Stimulated activated CD4-positive, alpha-beta T cell treated with anti-CD3 and anti-CD28 coated beads, TNF-alpha, amount 100 ng/mL, for 4 hours (primary cell): ENCODE results near the gene UCHL5.
A peak's percentile ranks its signal among the peaks of the same experiment; 100 is the strongest.

Source experiments
- DNase-seq, 3 experiments: peaks; one replicate each; pipeline ENCODE4 v3.0.0-alpha.2; 2020; ENCODE audit warnings: low read depth in 3 of 3

The UCHL5 gene, protein sequence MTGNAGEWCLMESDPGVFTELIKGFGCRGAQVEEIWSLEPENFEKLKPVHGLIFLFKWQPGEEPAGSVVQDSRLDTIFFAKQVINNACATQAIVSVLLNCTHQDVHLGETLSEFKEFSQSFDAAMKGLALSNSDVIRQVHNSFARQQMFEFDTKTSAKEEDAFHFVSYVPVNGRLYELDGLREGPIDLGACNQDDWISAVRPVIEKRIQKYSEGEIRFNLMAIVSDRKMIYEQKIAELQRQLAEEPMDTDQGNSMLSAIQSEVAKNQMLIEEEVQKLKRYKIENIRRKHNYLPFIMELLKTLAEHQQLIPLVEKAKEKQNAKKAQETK

DNA sequence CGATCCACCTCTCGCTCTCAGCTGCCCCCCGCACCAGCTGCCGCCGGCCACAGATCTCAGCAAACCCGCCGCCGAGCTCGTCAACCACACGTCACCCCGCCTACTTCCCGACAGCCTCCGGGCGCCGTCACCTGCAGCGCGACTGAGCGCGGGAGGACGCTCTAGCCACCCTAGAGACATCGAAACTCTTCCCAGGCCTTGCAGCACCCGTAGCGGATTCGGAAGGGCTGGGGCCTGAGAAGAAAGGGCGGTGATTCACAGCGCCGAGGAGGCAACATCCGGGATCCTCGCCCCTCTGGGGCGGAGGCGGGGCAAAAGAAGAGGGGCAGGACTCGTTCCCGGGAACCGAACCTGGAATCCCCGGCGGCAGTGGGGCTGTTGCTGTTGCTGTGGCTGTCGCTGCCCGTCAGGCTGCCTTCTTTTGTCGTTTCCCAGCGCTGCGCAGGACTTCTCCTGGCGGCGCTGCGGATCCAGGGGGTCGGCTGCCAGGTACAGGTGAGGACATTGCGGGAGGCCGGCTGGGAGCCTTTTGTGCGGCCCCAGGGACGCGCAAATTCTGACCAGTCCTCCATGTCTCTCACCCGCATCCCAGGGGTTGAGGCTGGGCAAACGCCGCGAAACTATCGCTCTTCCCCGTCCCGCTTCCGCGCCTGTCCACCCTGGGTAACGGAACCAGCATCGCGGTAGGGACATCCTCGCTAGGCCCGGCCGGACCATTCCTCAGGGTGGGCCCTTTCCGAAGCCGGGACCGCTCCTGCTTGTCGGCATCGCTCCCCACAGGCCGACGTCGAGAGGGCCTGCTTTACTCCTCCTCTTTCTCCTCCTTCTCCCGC is at the start of gene UCHL5, which contains the start of gene RO60:
TSS of gene UCHL5 (minus strand) at position 79 of the 833 bp plus-strand sequence. CDS start 100 bp downstream, outside the sequence.
TSS of gene RO60 (plus strand) at position 331 of the 833 bp plus-strand sequence. CDS start 9,443 bp downstream, outside the sequence.
- peak; percentile 86 to 92 (median 90) for DNase-seq

DNA sequence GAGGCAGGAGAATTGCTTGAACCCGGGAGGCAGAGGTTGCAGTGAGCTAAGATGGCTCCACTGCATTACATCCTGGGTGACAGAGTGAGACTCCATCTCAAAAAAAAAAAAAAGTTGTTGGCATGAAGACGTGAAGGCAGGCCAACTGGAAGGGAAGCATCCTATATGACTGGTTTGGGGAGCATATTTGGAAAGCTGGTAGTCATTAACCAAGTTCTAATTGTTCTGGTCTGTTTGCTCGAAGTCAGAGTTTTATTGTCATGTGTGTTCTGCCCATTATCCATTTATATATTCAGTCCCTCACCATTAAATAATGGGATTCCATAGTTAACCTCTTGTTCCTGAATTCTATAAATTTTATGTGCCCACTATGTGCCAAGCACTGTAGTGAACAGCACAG is 49.3 kb upstream of the UCHL5 start:
- DNase-seq: no peak

DNA sequence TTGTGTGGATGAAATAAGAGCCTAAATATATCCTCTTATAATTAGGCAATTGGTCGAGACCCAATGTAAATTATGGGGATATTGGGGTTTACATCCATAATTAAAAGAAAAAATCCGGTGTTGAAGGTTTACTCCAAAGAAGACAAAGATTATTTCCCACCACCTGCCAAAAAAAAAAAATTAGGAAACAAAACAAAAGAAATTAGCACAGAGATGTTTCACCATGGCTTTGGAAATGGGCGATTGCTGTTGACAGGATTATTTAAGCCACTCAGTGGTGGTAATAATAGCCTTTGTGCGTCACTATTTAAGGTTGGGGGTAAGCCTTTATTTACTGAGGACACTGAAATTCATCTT is 46.6 kb upstream of the UCHL5 start:
- no peak for DNase-seq

DNA sequence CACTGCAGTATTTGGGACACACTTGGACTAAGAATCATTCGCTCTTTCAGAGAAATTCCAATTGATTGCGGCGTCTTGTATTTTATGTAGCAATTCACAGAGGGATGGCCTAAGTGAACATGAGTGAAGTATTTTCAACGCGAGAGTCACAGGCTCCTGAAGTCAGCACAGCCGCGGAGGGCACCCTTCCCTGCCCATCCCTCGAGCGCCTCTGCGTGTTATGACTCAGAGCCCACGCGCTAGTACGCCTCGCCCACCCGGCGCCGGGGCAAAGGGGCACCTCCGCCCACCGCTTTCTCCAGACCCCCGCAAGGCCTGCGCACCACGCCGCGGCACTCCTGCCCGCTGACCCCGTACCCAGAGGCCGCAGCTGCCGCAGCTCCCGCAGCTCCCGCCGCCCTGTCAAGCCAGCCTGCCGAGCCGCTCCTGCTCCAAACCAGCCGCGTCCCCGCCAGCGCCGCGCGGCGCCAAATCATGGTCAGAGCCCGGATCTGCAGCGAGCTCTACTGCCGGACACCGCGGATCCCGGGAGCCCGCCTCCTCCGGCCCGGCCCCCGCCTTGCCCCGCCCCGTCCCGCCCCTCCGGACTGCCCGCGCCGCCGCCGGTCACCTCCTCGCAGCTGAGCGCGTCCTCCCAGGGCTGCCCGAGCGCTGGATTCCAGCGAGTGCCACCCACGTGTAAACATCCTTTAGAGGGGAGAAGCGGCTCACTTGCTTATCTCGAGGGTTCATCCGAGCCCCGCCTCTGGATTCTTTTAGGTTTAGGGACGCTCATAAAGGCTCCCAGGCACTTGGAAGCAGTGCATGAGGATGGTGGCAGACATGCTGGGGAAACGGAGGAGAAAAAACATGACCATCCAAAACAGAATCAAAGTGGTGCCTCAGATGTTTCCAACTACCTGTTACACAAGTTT is 46.0 kb upstream of the UCHL5 start, which contains the start of gene GLRX2:
TSS of gene GLRX2 (minus strand) at position 508 of the 914 bp plus-strand sequence. CDS start at position 476, 32 bp downstream.
- DNase-seq: peak; percentile 45 to 55 (median 47)

DNA sequence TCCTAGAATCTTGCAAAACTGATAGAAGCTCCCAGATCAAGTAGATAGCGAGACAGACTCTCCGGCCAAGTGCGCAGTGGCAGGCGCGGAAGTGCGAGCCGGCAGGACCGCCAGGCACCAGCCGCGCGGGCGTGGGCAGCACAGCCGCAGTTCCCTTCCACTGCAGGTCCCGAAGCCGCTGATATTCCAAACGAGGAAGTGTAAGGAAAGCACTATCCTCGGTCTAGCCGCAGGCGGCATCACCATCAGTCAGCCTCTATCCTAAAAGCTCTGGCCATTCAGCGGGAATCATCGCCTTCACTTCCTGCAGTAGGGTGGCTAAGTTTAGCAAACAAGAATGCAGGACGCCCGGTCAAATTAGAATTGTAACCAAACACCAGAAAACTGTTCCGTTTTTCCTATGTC is 45.3 kb upstream of the UCHL5 start:
- no peak for DNase-seq

DNA sequence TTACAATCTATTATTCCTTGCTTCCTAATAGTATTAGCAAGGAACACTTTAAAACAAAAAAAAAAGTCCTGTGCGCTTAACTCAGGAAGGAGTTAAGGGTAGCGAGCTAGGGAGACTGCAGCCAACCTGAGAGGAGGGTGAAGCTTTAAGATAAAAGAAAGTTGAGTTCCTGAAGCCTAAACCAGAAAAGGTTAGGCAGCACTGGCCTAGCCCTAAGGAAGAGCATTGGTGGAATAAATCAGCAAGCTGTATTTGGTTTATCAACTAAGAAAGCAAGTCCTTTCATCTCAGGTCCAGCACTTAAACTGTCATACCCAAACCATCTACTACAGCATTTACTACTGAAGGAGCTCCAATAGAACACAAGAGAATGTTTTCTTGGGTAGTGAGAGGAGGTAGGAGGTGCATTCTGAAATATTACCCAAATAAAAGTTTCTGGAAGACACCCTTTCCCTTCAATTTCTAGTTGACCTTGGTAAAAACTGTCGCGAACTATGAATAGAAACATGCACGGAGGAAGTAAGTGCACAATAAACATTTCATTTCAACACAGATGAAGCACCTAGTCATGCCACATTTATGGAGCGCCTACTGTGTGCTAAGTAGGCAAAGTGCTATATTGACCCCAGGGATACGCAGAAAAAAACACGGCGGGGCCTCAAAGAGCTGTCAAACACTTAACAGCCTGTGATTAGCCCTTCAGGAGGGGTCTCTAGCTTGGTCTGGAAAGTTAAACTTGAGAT is 44.8 kb upstream of the UCHL5 start:
- DNase-seq: no peak

DNA sequence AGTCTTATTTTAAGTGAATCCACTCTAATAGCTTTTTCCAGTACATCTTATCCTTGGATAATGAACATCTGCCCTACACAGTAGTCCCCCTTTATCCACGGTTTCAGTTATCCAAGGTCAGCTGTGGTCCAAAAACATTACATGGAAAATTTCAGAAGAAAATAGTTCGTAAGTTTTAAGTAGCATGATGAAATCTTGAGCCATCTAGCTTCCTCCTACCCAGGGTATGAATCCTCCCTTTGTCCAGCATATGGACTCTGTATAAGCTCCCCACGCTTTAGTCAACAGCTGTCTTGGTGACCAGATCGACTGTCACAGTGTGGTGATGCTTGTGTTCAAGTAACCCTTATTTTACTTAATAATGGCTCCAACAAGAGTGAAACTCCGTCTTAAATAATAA is 43.5 kb upstream of the UCHL5 start:
- DNase-seq: no peak

DNA sequence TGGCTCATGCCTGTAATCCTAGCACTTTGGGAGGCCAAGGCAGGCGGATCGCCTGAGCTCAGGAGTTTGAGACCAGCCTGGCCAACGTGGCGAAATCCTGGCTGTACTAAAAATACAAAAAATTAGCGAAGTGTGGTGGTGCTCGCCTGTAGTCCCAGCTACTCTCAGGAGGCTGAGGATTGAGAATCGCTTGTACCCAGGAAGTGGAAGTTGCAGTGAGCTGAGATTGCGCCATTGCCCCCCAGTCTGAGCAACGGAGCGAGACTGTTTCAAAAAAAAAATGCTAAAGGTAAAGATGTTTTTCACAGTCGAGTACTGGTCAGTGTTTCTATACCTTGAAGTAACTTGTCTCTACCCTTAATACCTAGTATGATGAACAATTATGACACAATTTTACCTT is 35.0 kb upstream of the UCHL5 start:
- no peak for DNase-seq

DNA sequence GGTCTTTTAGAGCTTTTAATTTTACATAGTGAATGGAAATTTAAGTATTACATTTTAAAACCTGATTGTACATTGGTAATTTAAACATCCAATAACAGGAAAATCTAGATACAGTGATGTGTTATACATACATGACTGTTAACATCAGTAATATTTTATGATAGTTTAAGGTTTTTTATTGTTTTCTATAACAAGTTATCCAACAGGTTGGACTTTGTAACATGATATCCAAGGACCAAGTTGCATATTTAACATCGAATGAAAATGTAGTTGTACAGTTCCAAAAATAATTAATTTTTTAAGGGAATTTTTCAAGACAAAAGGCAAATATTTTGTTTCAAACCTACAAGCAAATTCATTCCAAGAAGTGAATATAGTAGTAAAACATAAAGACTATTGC is 31.7 kb upstream of the UCHL5 start:
- DNase-seq: no peak

DNA sequence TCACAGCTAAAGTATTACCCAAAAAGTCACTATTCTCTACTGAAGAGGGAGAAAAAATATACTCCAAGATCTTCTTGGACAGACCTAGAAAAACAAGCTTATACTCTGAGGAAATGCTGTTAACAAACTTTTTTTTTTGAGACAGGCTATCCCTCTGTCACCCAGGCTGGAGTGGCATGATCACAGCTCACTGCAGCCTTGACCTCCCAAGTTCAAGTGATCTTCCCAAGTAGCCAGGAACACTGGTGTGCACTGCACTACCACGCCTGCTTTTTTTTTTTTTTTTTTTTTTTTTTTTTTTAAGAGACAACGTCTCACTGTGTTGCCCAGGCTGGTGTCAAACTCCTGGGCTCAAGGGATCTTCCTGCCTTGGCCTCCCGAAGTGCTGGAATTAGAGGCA is 28.7 kb upstream of the UCHL5 start:
- no peak for DNase-seq

DNA sequence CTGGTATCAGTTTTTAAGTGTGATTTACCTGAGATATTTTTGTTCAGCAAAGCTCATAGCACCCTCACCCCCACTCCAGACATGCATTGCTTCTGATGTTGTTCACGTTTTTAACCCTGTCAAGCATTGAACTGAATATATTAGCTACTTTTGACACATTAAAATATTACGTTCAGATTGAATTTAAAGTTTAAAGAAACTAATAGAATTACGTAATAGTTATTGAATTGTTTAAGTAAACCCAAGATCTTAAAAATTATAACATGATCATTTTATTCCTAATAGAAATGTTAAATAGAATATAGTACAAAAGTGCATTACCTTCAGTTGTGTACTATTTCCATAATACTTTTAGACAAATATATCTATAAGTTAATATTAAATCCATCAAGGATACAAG is 27.2 kb upstream of the UCHL5 start:
- DNase-seq: no peak

DNA sequence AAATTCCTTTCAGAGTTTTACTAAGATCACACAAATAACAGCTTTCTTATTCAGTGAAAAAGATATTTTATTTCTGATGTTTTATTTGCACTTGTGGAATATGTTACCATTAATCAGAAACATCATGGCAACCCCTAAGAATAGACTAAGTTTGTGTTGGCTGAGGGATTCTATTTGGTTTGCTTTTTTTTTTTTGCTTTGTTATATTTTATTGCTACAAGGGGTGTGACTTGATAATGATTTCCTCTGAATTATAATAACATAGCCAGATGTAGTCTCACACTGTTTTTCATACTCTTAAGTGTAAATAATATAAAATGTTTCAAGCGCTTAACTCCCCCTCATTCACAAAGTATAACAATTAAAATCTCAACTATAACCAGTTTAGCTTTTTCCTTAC is 26.1 kb upstream of the UCHL5 start:
- DNase-seq: no peak

DNA sequence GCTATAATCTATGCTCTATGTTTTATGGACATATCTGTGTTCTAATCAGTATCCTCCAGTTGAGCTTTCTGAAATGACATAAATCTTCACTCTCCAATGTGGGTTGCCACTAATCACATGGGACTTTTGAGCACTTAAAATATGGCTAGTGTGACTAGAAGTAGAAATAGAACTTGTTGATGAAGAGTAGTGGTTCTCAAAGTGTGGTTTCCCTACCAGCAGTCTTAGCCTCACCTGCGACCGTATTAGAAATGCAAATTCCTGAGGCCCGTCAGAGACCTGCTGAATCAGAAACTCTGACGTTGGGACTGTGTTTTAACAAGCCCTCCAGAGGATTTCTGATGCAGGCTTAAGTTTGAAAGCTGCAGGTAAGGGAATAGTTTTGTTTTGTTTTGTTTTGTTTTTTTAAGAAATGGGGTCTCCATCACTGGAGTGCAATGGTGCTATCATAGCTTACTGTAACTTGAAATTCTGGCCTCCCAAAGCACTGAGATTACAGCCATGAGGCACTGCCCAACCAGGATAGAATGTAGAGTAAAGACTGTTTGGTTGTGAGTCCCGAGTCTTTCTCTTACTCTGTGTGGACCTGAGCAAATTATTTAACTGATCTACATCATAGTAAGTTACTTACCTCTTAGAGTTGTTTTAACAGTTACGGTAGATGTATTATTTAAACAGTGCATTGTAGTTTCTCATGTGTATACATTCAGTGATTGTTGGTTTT is 24.4 kb upstream of the UCHL5 start:
- no peak for DNase-seq

DNA sequence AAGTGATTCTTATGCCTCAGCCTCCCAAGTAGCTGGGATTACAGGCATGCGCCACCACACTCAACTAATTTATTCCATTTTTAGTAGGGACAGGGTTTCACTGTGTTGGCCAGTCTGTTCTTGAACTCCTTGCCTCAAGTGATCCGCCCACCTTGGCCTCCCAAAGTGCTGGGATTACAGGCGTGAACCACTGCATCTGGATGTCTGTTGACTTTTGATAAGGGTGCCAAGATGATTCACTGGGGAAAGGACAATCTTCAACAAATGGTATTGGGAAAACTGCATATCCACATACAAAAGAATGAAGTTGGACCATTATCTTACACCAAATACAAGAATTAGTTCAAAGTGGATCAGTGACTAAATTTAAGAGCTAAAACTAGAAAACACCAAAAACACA is 20.0 kb upstream of the UCHL5 start:
- DNase-seq: no peak

DNA sequence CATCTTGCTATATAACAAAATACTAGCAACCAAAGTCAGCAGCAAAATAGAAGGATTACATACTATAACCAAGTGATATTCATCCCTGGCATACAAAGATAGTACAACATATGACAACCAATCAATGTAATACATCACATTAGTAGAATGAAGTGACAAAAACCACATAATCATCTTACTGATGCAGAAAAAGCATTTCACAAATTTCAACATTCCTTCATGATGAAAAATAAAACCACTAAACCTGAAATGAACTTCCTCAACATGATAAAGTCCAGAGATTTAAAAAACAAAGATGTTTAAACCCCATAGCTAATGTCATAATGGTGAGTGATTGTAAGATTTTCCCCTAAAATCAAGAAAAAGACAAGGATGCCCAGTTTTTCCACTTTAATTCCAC is 18.8 kb upstream of the UCHL5 start:
- no peak for DNase-seq

DNA sequence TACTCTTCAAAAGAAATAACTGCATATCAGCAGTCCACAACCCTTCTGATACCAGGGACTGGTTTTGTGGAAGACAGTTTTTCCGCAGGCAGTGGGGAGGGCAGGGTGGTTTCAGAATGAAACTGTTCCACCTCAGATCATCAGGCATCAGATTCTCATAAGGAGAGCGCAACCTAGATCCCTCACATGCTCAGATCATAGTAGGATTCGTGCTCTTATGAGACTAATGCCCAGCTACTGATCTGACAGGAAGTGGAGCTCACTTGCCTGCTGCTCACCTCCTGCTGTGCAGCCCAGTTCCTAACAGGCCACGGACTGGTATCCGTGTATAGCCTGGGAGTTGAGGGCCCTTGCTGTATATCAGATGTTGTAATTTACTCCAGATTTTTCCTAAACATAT is 11.8 kb upstream of the UCHL5 start:
- DNase-seq: no peak

DNA sequence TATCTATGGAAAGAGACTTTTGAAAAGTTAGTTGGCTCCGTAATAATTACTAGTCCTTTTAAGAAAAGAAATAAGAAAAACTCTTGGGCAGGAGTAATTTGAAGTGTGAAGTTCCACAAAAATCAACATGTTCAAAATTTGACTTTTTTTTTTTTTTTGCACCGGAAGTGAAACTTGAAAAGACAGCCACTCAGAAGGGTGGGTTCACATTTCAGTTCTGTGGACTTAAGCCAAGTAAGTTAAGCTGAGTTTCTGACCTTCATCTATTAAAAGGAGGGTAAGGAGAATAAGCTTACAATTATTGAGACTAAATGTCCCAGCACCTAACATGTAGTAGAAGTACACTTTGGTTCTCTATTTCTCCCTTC is 11.2 kb upstream of the UCHL5 start:
- DNase-seq: no peak

DNA sequence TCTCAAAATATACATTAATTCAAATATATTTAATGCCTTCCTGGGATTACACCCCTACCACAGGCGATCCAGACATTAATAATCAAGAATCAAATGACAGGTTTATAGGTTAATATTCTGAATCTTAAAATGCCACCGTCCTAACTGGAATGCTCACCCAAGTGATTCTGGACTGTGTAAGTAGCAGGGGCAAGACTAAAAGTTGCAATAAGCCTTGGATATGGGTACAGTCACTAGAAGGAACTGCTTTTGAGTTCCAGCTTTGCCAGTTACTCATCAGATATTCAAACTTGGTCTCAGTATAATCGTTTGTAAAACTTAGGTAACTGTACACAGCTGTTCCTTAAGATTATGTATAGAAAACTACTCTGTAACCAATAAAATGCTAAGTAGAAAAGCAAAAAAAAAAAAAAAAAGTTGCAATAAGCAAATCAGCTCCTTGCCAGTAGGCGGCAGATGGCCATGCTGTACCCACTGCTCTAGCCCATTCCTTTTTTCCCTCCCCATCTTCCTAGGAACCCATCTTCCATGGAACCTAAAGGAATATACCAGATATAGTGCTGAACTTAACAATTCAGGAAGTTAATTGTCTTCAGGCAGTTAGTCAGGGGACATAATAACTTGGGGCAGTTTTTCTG is 10.7 kb upstream of the UCHL5 start:
- DNase-seq: no peak

DNA sequence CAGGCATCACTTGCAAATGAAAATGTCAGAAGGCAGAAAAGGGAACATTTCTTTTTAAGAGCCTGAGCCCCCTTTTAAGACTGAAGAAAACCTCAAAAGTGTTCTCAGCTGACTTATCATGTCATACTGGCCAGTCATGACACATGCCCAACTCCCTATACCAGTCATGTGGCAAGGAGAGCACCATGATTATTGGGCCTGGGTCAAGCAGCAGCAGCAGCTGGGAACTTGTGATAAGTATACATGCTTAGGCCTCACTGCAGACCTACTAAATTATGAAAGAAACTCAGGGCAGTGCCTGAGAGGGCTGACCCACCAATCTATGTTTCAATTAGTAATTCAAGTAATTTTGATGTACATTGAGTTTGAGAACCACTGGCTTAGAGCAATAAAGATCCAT is 8.9 kb upstream of the UCHL5 start:
- DNase-seq: no peak

DNA sequence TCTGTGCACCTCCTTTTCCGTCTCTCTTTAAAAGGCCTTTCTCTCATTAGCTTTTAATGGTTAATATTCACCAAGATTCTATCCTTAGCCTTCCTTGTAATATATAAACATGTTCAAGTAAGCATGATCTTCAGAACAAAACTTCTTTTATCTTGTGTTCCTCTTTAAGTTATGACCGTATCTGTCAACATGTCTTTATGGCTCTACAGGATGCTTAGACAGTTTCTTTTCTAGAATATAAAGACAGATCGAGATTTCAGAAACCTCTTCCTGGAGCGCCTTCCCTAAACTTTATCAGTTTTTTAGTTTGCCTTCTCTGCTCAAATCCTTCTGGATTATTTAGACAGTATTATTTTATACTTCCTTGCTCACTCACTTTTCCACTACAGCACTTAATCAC is 7.4 kb upstream of the UCHL5 start:
- DNase-seq: no peak
